GM12864 (cell line): ENCODE results near the gene SENP7.

Source experiments
- DNase-seq: peaks from one replicate; pipeline ENCODE4 v3.0.0-alpha.2; 2011; ENCODE audit warnings: low read depth
- H3K4me3 ChIP-seq: 2 replicates; pipeline ENCODE4 v1.5.1; 2011; ENCODE audit warnings: mild to moderate bottlenecking, low read depth, low read length, control low read depth
- CTCF ChIP-seq: IDR thresholded peaks from 2 replicates; pipeline ENCODE4 v1.5.1; 2011; ENCODE audit warnings: low read depth, mild to moderate bottlenecking, moderate library complexity, low read length, control low read depth, inconsistent platforms; ENCODE audit errors: missing control alignments

The SENP7 gene

GRCh38 chr3:101433652-101434051, 79.4 kb downstream of the SENP7 start:
- H3K4me3 ChIP-seq: no peak overlapping the region
- TF ChIP-seq CTCF: no peak
- no peak for DNase-seq

- TF ChIP-seq CTCF: no peak
- H3K4me3 ChIP-seq: no peak overlapping the region
Measured at GRCh38 chr3:101423984-101424888, 88.8 kb downstream of the SENP7 start.

GRCh38 chr3:101418851-101419250, 94.2 kb downstream of the SENP7 start:
- H3K4me3 ChIP-seq: no peak overlapping the region
- no peak for TF ChIP-seq CTCF
- DNase-seq: no peak

More at GRCh38 chr3:101423984-101424888, 88.8 kb downstream of the SENP7 start:
- DNase-seq: no peak

- DNase-seq: no peak
- H3K4me3 ChIP-seq: no peak overlapping the region
- no peak for TF ChIP-seq CTCF
Measured at GRCh38 chr3:101414121-101414520, 98.9 kb downstream of the SENP7 start.

- no peak for TF ChIP-seq CTCF
- no peak for DNase-seq
- H3K4me3 ChIP-seq: no peak overlapping the region
Measured at GRCh38 chr3:101413656-101414055, 99.4 kb downstream of the SENP7 start.

- no peak for DNase-seq
- TF ChIP-seq CTCF: no peak
- H3K4me3 ChIP-seq: no peak overlapping the region
Measured at GRCh38 chr3:101391413-101391950, 121.5 kb downstream of the SENP7 start.
